DMS153 (cell line): ENCODE data around the gene ESR2.

ENCODE experiments used
- DNase-seq: peaks from one replicate; lab custom pipeline; 2025; lab: John Stamatoyannopoulos, UW

The ESR2 gene

DNA sequence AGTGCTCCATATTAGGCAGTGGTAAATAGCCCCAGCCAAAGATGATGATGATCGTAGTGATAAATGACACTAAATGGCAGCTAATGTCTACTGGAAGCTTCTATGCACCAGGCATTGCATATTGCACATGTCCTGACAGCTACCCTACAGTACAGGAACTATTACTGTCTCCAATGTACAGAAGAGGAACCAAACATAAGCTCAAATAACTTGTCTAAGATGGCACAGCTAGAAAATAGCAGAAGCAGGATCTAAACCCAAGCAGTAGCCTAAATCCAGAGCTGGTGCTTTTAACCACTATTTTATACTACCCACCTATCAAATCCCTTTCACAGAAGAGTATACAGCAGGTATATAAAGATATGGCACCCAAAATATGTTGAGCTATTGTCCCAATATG is 28.9 kb downstream of the ESR2 start:
- no peak for DNase-seq

DNA sequence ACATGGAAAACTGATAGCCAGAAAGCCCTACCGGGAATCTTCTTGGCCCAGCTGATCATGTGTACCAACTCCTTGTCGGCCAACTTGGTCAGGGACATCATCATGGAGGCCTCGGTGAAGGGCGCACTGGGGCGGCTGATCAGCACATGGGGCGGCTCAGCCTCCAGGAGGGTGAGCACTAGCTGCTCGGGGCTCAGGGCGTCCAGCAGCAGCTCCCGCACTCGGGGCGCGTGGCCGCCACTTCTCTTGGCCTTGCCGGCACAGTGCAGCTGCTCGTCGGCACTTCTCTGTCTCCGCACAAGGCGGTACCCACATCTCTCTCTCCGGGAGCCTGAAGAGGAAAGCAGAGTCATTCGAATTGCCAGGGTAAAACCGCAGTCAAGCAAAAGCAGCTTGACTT is 33.8 kb downstream of the ESR2 start:
- no peak for DNase-seq

DNA sequence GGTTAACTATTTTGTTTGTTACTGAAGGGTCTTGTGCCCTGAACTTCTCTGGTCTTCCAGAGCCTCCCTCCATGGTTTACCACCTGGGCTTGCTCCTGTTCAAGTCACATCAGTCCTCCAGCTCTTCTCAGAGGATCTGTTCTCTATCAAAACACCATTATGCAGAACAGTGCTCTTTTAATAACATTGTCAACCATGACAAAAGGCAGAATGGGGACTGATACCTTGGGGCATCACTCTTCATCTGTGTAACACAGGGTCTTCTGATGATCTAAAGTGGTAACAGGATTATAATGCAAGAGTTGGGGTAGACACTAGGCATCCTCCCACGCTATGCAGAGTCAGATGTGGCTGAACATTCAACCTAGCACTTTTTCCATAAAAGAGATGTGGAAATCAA is 38.4 kb downstream of the ESR2 start:
- no peak for DNase-seq

DNA sequence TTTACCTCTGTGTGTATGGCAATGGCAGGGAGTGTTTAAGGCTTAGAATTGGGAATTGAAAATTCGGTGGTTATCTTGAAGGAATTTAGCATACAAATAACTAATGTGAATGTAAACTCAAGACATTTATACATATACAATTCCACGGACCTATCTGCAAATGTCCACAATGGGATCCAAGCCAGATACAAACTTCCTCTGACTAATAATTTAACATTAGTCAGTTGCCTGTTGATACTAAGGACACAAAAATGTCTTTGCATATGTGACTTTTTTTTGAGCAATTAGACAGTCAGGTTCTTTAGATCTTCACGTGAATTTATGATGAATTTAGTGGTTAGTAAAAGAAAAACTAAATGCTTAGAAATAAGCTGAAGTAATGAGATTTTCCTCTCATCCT is 40.5 kb downstream of the ESR2 start:
- no peak for DNase-seq

DNA sequence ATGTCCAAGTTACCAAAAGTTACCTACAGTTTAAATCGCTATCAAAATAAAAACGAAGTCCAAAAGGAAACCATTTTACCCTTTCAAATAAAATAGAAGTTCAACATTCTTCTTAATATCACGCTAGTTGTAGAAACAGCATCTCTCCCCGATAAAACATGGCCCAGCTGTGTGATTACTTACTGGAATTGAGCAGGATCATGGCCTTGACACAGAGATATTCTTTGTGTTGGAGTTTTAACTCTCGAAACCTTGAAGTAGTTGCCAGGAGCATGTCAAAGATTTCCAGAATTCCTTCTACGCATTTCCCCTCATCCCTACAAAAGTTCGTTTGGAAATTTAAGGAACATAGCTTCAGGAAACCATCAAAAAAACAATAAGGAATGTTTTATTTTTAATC is 44.8 kb downstream of the ESR2 start:
- no peak for DNase-seq

DNA sequence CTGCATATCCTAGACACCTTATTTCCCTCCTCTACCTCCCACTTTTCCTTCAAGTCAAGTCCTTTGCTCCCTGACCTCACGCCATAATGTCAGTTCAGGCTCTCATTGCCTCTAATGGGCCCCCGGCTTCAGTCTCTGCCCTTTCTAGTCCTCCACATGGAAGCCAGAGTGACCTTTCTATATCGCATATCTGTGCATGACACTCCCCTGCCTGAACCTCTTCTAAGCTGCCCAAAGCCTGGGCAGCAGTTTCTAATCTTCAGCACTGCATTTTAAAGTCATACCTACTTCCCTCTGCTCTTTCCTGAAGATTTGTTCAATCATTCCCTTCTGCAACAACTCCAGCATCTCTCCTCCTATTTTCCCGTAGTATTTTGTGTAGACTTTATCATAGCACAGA is 45.5 kb downstream of the ESR2 start:
- DNase-seq, result no peak

DNA sequence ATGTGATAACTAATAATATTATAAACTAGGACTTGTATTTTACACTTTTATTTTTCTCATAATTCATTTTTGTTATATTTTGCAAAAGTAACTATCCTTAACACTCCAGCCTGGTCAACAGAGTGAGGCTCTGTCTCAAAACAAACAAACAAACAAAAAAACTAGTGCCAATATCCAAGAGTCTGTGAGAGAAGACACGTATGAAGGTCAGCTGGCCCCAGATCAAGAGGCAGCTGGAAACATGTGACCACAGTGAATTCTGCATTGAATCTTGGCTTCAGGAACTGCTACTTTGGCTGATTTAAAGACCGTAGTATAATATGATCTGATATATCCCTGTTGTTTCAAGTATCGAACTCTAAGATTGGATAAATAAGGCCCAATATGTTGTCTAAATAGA is 47.0 kb downstream of the ESR2 start:
- DNase-seq, result no peak

DNA sequence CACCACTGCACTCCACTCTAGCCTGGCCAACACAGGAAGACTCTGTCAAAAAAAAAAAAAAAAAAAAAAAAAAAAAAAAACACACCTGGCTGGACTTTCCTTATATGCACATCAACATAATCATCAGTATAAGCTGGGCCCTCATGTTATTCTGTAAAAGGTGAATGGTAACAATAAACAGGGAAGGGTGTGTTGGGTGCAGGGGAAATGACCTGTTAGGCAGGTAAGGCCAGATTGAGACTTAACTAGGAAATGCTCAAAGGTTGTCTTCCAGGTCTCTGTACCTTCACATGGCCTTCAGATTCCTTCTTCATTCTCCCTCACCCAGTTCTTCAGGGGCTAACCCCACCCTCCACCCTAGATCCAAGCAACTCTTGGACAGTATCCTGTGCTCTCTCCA is 47.5 kb downstream of the ESR2 start:
- DNase-seq, result no peak

DNA sequence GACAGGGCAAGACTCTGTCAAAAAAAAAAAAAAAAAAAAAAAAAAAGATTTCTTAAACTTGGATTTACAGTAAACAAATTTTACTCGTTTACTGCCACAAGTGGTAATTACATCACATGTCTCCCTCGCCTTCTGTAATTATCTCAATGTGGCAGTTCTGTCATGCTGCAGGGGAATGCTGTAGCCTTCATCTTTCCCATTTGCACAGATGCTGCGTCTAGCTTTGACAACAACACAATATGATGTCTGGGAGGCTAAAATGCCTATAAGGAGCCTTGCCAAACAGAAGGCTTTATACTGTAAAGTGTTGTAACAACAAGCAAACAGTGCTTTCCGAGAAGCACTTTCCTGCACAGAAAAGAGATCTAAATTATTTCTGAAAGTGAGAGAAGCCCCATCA is 48.7 kb downstream of the ESR2 start:
- DNase-seq, result no peak

DNA sequence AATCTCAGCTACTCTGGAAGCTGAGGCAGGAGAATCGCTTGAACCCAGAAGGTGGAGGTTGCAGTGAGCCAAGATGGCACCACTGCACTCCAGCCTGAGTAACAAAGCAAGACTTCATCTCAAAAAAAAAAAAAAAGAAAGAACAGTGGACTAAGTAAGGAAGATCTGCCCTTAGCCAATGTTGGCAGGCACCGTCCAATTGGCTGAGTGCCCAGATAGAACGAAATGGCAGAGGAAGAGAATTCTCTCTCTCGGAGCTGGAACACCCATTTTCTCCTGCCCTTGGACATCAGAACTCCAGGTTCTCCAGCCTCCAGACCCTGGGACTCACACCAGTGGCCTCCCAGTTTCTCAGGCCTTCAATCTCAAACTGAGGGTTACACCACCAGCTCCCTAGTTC is 49.9 kb downstream of the ESR2 start:
- no peak for DNase-seq

DNA sequence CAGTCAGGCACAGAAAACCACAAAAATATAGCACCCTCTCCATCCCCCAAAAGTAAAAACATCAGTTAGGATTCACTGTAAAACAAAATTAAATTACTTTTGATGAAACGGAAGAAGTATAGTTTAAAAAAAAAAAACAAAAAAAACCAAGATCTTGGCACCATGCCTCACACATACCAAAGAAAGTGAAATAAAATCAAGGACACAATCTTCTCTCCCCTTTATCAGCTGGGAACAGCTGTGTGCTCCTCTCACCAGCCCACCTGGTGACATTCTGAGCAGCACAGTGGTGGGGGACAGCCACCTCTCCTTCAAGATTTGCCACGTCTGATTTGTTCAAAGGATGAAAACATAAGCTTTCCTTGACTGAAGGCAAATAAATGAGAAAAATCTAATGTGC is 55.5 kb downstream of the ESR2 start:
- DNase-seq, result no peak

DNA sequence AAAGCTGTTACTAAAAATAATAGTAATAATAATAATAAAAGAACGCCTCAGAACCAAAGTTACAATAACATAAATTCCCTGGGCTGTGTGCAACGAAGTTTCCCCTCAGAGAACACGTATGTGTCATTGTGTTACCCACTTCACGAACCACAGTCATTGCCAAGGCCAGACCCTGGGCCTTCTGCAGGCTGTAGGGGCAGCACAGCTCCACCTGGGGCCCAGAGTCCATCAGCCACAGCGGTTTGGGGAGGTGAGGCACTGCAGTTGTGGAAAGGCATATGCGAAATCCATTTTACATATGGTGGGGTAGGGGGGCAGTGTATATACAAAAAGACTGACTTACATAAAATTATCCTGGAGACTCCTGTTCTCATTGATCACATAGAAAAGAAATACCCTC is 56.1 kb downstream of the ESR2 start:
- no peak for DNase-seq

DNA sequence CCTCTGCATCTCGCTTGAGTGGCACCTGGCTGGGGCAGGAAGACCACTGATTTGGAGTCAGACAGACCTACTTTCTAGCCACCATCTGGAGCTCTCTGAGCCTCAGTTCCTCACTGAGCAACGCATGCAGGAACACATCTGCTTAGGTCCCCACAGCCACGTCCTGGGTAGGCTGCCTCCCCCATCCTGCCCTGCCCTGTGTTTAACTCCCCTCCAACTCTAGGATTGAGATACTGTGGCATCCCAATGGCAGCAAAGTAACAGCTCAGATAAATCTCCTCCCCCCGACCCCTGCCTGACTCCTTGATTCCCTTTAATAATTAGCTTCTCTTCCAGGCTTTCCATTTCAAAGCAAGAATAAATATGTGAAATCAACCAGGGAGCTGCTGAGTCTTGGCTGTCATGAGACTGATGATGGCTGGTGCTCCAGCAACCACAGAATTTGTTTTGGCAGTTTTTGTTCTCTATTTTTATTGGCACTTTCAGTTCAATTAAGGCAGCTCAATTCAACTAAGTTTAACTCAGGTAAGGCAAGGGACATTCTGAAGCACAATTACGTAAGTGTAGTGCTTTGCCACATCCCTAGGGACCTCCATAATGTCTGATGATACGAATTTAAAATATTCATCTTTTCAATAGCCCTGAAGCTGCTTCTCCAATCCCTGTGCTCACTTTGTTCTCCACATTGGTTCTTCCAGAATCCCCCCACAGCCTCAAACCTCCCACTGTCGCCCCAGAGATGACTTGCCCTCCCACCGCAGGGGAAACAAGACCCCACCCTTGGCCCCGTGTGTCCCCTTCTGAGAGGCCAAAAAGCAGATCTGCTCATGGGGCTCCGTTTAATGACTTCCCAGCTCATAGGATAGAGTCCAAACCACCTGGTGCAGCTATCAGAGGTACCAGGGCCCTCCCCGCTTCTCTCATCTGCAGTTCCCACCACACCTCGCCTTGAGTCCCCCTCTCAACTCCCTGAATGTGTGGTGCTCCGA is 58.2 kb downstream of the ESR2 start:
- DNase-seq, result no peak

DNA sequence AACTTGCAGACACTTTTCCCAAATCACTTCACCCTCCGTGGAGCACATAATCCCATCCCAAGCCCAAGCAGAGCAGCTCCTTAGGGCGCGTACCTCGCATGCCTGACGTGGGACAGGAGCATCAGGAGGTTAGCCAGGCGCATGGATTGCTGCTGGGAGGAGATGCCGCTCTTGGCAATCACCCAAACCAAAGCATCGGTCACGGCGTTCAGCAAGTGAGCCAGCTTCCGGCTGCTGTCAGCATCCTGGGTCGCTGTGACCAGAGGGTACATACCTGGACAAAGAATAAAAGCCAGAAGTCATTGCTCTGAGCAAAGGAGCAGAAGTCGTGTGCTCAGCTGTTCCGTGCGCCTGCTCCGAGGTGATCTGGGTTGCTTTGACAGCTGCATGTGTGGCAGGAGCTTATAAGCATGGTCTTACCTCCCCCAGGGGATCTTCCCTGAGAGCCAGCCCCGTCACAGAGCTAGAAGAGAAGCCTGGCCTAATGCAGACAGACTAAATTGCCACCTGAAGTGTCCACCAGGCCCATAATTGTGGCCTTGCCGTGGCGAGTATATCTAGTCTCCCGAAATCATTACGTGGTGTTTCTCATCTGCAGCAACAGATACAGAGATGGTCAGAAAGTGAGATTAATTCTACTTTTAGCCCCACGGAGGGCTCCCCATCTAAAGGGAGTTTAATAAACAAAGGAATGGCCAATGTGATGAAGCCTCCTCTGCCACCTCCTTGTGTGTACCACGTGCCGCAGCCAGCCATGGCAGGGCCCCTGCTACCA is 59.1 kb downstream of the ESR2 start:
- peak; percentile 61 for DNase-seq

DNA sequence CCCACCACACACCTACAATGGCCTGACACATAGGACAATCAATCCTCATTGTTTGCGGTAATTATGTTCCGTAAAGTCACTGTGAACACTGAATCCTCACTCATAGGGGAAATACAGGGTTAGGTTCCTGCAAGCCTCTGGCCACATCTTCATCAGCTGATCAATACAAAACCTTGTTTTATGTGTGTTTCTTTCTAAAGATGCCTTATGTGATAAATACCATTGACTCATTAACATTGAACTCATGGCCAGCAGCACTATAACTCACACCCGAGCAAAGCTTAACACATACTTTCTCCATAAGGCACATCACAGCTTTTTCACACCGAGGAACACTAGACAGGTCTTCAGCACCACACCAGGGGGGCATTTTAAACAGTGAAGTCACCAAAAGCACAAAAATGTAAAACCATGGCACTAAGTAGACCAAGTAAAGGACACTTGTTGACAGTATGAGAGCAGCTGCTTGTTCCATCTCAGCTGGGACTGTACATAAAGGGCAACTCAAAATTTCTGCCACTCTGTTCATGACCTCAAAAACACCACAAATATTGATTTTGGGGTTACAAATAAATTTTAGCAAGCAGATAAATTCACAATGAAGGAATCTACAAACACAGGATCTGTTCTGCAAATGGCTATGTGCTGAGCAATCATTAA is 60.5 kb downstream of the ESR2 start:
- DNase-seq, result no peak

DNA sequence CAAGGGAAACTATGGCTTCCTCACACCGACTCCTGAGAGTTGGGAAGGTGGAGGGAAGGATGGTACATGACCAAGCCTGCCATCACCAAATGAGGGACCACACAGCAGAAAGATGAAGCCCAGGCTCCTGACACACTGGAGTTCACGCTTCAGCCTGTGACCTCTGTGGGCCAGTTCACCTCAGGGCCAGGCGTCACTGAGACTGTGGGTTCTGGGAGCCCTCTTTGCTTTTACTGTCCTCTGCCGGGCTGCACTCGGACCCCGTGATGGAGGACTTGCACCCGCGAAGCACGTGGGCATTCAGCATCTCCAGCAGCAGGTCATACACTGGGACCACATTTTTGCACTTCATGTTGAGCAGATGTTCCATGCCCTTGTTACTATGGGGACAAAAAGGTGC is 61.2 kb downstream of the ESR2 start:
- no peak for DNase-seq

DNA sequence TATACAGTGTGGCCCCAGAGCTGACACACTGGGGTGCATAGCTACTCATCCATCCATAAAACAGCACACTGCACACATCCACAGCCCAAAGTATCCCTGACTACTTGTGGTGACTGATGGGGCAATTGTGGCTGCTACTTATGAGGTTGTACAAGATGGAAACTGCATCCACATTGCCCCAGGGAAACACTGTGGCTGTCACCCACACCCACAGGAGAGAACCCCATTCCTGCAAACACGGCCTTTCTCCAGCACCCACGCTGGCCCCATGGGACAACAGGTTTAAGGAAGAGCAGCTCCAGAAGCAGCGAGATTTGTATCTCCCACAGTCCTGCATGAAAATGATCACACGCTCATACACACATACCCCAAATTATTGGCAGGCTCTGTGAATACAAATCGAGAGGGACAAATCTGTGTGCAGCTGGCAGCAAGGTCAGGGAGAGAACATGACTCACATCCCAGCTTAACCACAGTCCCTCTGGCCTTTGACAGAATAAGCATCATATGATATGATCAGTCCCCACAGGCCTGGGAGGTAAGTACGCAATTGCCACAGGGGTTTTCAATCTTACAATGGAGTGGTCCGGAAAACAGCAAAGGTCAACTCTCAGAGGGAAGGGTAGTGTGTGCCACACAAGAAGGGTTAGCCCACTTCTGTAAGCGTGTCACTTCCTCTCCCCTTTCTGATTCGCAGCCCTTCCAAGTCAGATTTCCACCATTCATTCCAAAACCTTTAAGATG is 61.9 kb downstream of the ESR2 start:
- DNase-seq, result no peak

DNA sequence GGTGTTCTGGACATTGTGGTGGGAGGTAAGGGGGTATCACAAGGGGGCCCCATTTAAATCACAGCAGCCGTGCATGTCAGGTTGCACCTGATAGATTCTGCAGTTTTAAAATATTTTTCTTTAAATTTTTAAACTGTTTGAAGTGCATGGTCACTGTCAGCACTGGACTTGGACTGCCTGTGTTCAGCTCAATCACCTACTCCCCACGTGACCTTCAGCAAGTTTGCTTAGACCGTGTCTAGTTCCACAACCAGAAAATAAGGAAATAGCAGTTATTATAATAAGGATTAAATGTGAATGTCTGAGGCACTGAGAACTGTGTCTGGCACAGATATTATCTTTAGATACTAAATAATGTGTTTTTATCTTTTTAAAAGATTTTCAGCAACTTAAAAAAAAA is 64.7 kb downstream of the ESR2 start:
- DNase-seq, result no peak

DNA sequence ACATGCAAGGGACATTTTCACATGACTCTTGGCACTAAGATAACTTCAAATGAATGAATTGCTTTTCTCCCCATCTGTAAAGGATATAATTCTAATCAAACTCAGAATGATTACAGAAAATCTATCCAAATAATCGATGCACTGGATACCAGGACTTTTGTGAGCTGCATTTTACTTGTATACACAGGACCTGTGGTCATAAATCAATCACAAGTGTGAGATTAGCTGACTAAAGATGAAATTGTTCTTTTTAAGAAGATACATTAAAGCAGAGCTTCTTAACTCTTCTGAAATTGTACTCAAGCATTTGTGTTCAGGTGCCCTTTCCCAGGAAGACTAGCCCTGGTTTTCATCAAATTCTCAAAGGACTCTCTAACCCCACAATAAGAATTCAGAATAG is 66.3 kb downstream of the ESR2 start:
- no peak for DNase-seq

DNA sequence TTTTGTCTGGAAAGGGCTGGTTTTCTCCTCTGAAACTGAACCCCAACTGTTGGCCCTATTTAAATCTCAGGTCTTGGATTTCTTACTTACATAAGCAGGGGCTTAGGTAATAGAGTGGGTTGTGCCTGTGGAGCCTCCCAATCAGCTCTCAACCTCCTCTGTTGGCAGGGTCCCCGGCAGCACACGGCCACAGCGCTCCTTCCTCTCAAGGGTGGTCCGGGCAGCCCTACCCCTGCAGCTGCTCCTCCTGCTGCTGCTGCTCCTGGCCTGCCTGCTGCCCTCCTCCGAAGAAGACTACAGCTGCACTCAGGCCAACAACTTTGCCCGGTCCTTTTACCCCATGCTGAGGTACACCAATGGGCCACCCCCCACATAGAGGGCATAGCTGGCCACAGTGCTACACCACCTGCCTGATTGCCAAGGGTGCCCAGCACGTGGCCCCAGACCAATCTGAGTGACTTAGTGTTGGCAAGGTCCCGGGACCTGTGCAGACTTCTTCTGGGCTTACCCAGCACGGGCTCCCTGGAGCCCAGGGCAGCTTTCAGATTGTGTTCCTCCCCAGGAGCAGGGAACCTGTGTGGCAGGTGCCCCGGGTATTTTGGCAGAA is 68.9 kb downstream of the ESR2 start:
- DNase-seq, result no peak

DNA sequence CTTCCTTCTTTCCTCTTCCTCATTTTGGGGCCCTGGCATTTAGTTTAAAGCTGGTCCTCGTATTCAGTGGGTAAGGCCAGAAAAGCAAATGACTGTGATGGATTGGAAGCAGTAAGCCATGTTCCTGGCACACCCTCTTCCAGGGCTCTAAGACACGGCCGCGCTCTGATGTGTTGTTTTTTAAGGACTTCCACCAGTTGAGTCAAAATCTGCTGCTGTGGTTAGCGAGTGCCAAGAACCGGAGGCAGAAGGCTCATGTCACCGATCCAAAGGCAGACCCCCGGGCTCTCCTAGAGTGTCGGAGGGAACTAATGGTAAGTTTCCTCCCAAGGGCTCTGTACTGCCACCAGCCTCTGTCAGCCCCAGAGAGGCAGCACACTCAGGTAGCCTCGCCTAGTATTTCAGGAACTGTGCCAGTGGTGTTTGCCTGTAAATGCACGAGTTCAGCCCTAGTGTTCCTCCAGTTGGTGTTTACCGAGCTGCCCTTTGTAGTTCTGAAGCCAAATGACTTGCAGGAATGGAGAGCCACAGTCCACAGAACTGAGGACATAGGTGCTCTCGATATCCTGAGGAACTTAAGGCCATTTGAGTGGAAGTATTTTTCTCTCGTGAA is 72.7 kb downstream of the ESR2 start:
- DNase-seq, result no peak
